HepG2 (cell line): ENCODE measurements around the gene SPINK5.

Experiments used
- CHD2 ChIP-seq: IDR thresholded peaks from 2 replicates; pipeline ENCODE4 v1.6.1; 2011; ENCODE audit warnings: low read depth, low read length, improper control_type of control experiment
- EZH2 ChIP-seq: conservative IDR thresholded peaks from 2 replicates; pipeline ENCODE4 v1.6.1; 2012; ENCODE audit warnings: mild to moderate bottlenecking, low read depth, low read length, moderate library complexity
- KDM5A ChIP-seq: fragments of 200-600 bp; sonication (generic); IDR thresholded peaks from 2 replicates; pipeline ENCODE4 v1.7.0; 2018; ENCODE audit warnings: antibody characterized with exemption, mild to moderate bottlenecking, low read length, borderline replicate concordance
- MAZ ChIP-seq, 2 experiments: sonication (generic) in 1 of 2; formaldehyde crosslinking in 1 of 2; IDR thresholded peaks; 2 replicates each; pipeline versions ENCODE4 v1.5.0 to v1.6.1; 2012 to 2020; ENCODE audit warnings: low read depth in 2 of 2, mild to moderate bottlenecking in 2 of 2, borderline replicate concordance in 1 of 2, improper control_type of control experiment in 1 of 2, low read length in 1 of 2, missing genetic modification reagents in 1 of 2, moderate library complexity in 1 of 2
- NPAS2 ChIP-seq: sonication (generic); formaldehyde crosslinking; IDR thresholded peaks from 2 replicates; pipeline ENCODE4 v1.8.0; 2022; ENCODE audit warnings: mild to moderate bottlenecking, missing genetic modification reagents, borderline replicate concordance
- POLR2A ChIP-seq, 2 experiments: IDR thresholded peaks; 2 replicates each; pipeline ENCODE4 v1.6.1; 2011; ENCODE audit warnings: low read depth in 2 of 2, low read length in 2 of 2, mild to moderate bottlenecking in 1 of 2, moderate library complexity in 1 of 2; ENCODE audit not compliant: insufficient read depth in 1 of 2
- POLR2AphosphoS5 ChIP-seq: IDR thresholded peaks from 2 replicates; pipeline ENCODE4 v1.6.1; 2012; ENCODE audit warnings: low read depth, low read length
- RAD21 ChIP-seq: fragments of 450-650 bp; formaldehyde crosslinking; IDR thresholded peaks from 2 replicates; pipeline ENCODE4 v1.5.0; 2020; ENCODE audit warnings: mild to moderate bottlenecking
- ZMYM3 ChIP-seq: sonication (generic); formaldehyde crosslinking; IDR thresholded peaks from 2 replicates; pipeline ENCODE4 v1.5.1; 2020; ENCODE audit warnings: mild to moderate bottlenecking, missing genetic modification reagents
- ZNF12 ChIP-seq: sonication (generic); formaldehyde crosslinking; IDR thresholded peaks from 2 replicates; pipeline ENCODE4 v1.5.0; 2020; ENCODE audit warnings: missing genetic modification reagents
- ZNF274 ChIP-seq: sonication (generic); formaldehyde crosslinking; IDR thresholded peaks from 2 replicates; pipeline ENCODE4 v1.5.1; 2020; ENCODE audit warnings: mild to moderate bottlenecking, missing genetic modification reagents
- ZNF607 ChIP-seq: sonication (generic); formaldehyde crosslinking; IDR thresholded peaks from 2 replicates; pipeline ENCODE4 v1.5.1; 2020; ENCODE audit warnings: missing genetic modification reagents, mild to moderate bottlenecking, borderline replicate concordance
- TF ChIP-seq, protein P1 (sequence below): sonication (generic); formaldehyde crosslinking; IDR thresholded peaks from 2 replicates; pipeline ENCODE4 v1.5.0; 2020; ENCODE audit warnings: mild to moderate bottlenecking, missing genetic modification reagents, moderate library complexity
- TF ChIP-seq, protein P2 (sequence below): sonication (generic); formaldehyde crosslinking; IDR thresholded peaks from 2 replicates; pipeline ENCODE4 v1.4.0; 2020; ENCODE audit warnings: missing genetic modification reagents

DNA sequence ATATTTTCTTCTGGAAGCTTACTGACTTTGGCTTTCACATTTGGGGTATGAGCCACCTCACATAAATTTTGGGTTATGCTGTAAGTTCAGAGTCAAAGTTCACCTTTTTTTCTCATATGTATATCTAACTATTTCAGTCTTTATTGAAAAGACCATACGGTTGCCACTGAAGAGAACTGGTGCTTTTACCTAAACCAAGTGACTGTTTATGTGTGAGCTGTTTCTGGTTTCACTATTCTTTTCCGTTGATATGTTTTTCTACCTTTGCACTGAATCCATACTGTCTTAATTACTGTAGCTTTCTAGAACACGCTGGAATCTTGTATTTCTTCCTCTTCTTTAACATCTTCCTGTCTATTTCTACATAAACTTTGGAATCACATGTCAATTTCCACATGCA lies 36.3 kb upstream of the SPINK5 start:
- no peak for TF ChIP-seq MAZ (IDR thresholded peaks at IDR 0.05; ENCODE audit: borderline replicate concordance, low read depth, low read length)
- TF ChIP-seq MAZ (CRISPR knock-in tag; IDR thresholded peaks at IDR 0.05; ENCODE audit: low read depth): no peak
- no peak for TF ChIP-seq POLR2AphosphoS5
- TF ChIP-seq ZNF12 (CRISPR knock-in tag): no peak
- TF ChIP-seq, protein P1, sequence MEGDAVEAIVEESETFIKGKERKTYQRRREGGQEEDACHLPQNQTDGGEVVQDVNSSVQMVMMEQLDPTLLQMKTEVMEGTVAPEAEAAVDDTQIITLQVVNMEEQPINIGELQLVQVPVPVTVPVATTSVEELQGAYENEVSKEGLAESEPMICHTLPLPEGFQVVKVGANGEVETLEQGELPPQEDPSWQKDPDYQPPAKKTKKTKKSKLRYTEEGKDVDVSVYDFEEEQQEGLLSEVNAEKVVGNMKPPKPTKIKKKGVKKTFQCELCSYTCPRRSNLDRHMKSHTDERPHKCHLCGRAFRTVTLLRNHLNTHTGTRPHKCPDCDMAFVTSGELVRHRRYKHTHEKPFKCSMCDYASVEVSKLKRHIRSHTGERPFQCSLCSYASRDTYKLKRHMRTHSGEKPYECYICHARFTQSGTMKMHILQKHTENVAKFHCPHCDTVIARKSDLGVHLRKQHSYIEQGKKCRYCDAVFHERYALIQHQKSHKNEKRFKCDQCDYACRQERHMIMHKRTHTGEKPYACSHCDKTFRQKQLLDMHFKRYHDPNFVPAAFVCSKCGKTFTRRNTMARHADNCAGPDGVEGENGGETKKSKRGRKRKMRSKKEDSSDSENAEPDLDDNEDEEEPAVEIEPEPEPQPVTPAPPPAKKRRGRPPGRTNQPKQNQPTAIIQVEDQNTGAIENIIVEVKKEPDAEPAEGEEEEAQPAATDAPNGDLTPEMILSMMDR: no peak
- TF ChIP-seq CHD2: no peak
- no peak for TF ChIP-seq NPAS2 (CRISPR knock-in tag)
- TF ChIP-seq ZMYM3 (CRISPR knock-in tag): no peak
- no peak for TF ChIP-seq RAD21 (CRISPR knock-in tag)
- no peak for TF ChIP-seq ZNF607
- no peak for TF ChIP-seq KDM5A
- TF ChIP-seq POLR2A (IDR thresholded peaks at IDR 0.05; ENCODE audit: insufficient read depth in 1 of 2, low read depth in 2 of 2, low read length in 2 of 2): no peak
- TF ChIP-seq, protein P2, sequence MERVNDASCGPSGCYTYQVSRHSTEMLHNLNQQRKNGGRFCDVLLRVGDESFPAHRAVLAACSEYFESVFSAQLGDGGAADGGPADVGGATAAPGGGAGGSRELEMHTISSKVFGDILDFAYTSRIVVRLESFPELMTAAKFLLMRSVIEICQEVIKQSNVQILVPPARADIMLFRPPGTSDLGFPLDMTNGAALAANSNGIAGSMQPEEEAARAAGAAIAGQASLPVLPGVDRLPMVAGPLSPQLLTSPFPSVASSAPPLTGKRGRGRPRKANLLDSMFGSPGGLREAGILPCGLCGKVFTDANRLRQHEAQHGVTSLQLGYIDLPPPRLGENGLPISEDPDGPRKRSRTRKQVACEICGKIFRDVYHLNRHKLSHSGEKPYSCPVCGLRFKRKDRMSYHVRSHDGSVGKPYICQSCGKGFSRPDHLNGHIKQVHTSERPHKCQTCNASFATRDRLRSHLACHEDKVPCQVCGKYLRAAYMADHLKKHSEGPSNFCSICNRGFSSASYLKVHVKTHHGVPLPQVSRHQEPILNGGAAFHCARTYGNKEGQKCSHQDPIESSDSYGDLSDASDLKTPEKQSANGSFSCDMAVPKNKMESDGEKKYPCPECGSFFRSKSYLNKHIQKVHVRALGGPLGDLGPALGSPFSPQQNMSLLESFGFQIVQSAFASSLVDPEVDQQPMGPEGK (CRISPR knock-in tag): no peak
- no peak for TF ChIP-seq ZNF274
- TF ChIP-seq EZH2: no peak
